ENCODE results near the gene PCDHGC5. TPM values are rescaled to one million over a fixed set of nuclear protein-coding genes. Genes with fewer than 3 reads are reported as not detected.

Gene PCDHGC5
- total RNA-seq, 2 donors from 2014 or later: 2.0 to 3.1 TPM

- Histone ChIP-seq H3K4me1 (peaks cover 51% of the 10 kb centered on the region), H3K9me3 (no peaks in the 10 kb centered on the region), H3K27me3 (no peaks in the 10 kb centered on the region), H3K36me3 (replicated peaks in 1 of 2; ENCODE audit: insufficient read depth in 1 of 2, low read depth in 2 of 2) (peaks cover 0 to 8% of the 10 kb centered on the region in 2 donors), H3K27ac (peak overlapping the region in 3 of 4 donors; percentile 49 to 60 (median 52)), H3K4me3 (no peak overlapping the region)
- WGBS, 2 donors: 52 to 64% methylated on average over 7 of the region's 7 CpGs
- TF ChIP-seq CTCF (IDR thresholded peaks at IDR 0.05) (no peak), POLR2A (IDR thresholded peaks at IDR 0.05) (no peak)
- DNase-seq (peak in 3 of 4 donors; percentile 30 to 55 (median 50)), ATAC-seq (no peak)
- intact Hi-C loops (cut with DNase I): no loop called here
Observed at GRCh38 chr5:141525653-141526052, 36.8 kb downstream of the PCDHGC5 start.

- no peaks in the 10 kb centered on the region for H3K27me3 ChIP-seq
- no peak for ATAC-seq
- H3K27ac ChIP-seq: peak overlapping the region in 2 of 4 donors; percentile 79 to 85
- no peak for DNase-seq
- peaks cover 43% of the 10 kb centered on the region for H3K4me1 ChIP-seq
- peaks cover 0 to 8% of the 10 kb centered on the region in 2 donors for H3K36me3 ChIP-seq (replicated peaks in 1 of 2; ENCODE audit: insufficient read depth in 1 of 2, low read depth in 2 of 2)
- no peaks in the 10 kb centered on the region for H3K9me3 ChIP-seq
- H3K4me3 ChIP-seq: no peak overlapping the region
- 67 to 71% methylated on average over 1 of the region's 1 CpG for WGBS, 2 donors
- TF ChIP-seq CTCF (IDR thresholded peaks at IDR 0.05) (no peak), POLR2A (IDR thresholded peaks at IDR 0.05) (no peak)
- intact Hi-C loops (cut with DNase I): no loop called here
Observed at GRCh38 chr5:141527426-141527825, 38.5 kb downstream of the PCDHGC5 start.

GRCh38 chr5:141528291-141528984, 39.6 kb downstream of the PCDHGC5 start:
- peak overlapping the region; percentile 79 to 85 (median 82) for H3K27ac ChIP-seq
- peaks cover 43% of the 10 kb centered on the region for H3K4me1 ChIP-seq
- no peaks in the 10 kb centered on the region for H3K9me3 ChIP-seq
- ATAC-seq (peak; percentile 85), DNase-seq (peak; percentile 78 to 90 (median 83))
- H3K36me3 ChIP-seq (replicated peaks in 1 of 2; ENCODE audit: insufficient read depth in 1 of 2, low read depth in 2 of 2): peaks cover 0 to 8% of the 10 kb centered on the region in 2 donors
- intact Hi-C loops (cut with DNase I): no loop called here
- WGBS, 2 donors: 42 to 46% methylated on average over 11 of the region's 11 CpGs
- no peaks in the 10 kb centered on the region for H3K27me3 ChIP-seq
- TF ChIP-seq CTCF (IDR thresholded peaks at IDR 0.05) (no peak), POLR2A (IDR thresholded peaks at IDR 0.05) (peak in 2 of 3 donors; percentile 37 to 58)
- no peak overlapping the region for H3K4me3 ChIP-seq

DNA sequence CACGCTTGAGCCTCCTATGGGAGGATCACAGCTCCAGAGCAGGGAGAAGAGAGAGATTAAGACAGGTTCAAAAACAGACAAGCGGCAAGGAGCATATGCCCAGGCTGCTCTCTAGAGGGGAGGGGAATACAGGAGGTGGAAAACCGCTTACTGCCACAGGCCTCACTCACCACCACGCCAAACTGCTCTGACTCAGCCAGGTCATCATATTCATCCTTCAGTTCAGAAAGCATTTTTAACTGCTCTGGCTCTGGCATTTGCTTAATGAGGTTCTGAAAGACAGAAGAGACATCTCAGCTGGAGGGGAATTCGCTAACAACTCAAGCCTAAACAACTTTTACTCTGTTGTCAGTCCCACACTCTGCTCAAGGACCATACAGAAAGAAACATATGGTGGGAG, 40.1 kb downstream of the PCDHGC5 start:
- peak; percentile 39 for ATAC-seq
- H3K27me3 ChIP-seq: no peaks in the 10 kb centered on the region
- WGBS, 2 donors: 46 to 61% methylated on average over 5 of the region's 5 CpGs

More for the DNA sequence above, 40.1 kb downstream of the PCDHGC5 start:
- H3K36me3 ChIP-seq (replicated peaks in 1 of 2; ENCODE audit: insufficient read depth in 1 of 2, low read depth in 2 of 2): peaks cover 0 to 5% of the 10 kb centered on the region in 2 donors
- peak in 1 of 7 experiments; percentile 8 for TF ChIP-seq CTCF (IDR thresholded peaks at IDR 0.05)
- no peak for TF ChIP-seq POLR2A (IDR thresholded peaks at IDR 0.05)
- H3K27ac ChIP-seq: peak overlapping the region; percentile 79 to 85 (median 82)
- intact Hi-C loops (cut with DNase I): no loop called here
- H3K9me3 ChIP-seq: no peaks in the 10 kb centered on the region
- H3K4me3 ChIP-seq: no peak overlapping the region
- peak in 1 of 4 donors; percentile 38 for DNase-seq
- peaks cover 43% of the 10 kb centered on the region for H3K4me1 ChIP-seq

Data from body of pancreas (tissue), 4 donors.